Adrenal gland (tissue), 5 donors: ENCODE measurements around the gene RFX8.

ENCODE experiments used
- POLR2A ChIP-seq, 2 donors: fragments of 450-650 bp; IDR thresholded peaks; one replicate each; pipeline ENCODE4 v1.6.1; 2017; ENCODE audit warnings: antibody characterized with exemption in 2 of 2, mild to moderate bottlenecking in 2 of 2, moderate library complexity in 1 of 2
- TF ChIP-seq, protein P1 (sequence below), 6 experiments: fragments of 450-650 bp in 4 of 6; fragments of 200-600 bp in 2 of 6; sonication (generic) in 1 of 6; IDR thresholded peaks; 1 replicate in 5 of 6; 2 replicates in 1 of 6; pipeline versions ENCODE4 v1.5.1 to v1.8.0; 2016 to 2021; ENCODE audit warnings: antibody characterized with exemption in 6 of 6, mild to moderate bottlenecking in 2 of 6, moderate library complexity in 1 of 6
- donor health status: DM: no; HTN: no; CAD: no.

DNA sequence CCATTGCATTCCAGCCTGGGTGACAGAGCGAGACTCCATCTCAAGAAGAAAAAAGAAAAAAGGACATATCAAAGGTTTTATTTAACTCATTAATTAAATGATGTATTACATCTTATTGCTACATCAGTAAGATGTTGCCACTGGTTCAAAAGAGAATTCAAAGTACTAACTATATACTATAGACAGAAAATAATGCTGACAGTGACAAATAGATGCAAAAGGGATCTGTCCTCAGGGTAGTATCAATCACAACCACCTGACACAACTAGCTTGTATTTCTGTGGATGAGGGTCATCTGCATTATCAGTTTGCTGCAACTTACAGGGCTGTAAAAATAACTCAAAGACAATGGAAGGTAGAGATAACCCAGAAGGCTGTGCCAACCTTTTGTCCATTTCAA is 71.2 kb downstream of the RFX8 start:
- TF ChIP-seq, protein P1, sequence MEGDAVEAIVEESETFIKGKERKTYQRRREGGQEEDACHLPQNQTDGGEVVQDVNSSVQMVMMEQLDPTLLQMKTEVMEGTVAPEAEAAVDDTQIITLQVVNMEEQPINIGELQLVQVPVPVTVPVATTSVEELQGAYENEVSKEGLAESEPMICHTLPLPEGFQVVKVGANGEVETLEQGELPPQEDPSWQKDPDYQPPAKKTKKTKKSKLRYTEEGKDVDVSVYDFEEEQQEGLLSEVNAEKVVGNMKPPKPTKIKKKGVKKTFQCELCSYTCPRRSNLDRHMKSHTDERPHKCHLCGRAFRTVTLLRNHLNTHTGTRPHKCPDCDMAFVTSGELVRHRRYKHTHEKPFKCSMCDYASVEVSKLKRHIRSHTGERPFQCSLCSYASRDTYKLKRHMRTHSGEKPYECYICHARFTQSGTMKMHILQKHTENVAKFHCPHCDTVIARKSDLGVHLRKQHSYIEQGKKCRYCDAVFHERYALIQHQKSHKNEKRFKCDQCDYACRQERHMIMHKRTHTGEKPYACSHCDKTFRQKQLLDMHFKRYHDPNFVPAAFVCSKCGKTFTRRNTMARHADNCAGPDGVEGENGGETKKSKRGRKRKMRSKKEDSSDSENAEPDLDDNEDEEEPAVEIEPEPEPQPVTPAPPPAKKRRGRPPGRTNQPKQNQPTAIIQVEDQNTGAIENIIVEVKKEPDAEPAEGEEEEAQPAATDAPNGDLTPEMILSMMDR (IDR thresholded peaks at IDR 0.05) = no peak
- no peak for TF ChIP-seq POLR2A (IDR thresholded peaks at IDR 0.05)
